DND-41 (cell line): Measurements from ENCODE around the gene PRAMEF1.

ENCODE experiments used
- ATAC-seq: fragments of 200-7000 bp; cut with Tn5 transposase; 3 replicates; pipeline ENCODE4 v1.9.1; 2021; ENCODE audit warnings: low read depth; ENCODE audit not compliant: insufficient read depth
- DNase-seq: peaks from one replicate; pipeline ENCODE4 v3.0.0-alpha.2; 2020
- H2AFZ ChIP-seq: 2 replicates; pipeline ENCODE4 v1.6.0; 2012; ENCODE audit warnings: low read depth, low read length
- H3K27ac ChIP-seq: 2 replicates; pipeline ENCODE4 v1.5.1; 2012; ENCODE audit warnings: low read length, inconsistent platforms
- H3K27me3 ChIP-seq: fragments of 200-600 bp; sonication (generic); 2 replicates; pipeline ENCODE4 v1.6.0; 2012; ENCODE audit warnings: low read length, mild to moderate bottlenecking, inconsistent platforms; ENCODE audit not compliant: insufficient read depth, poor library complexity
- H3K36me3 ChIP-seq: 2 replicates; pipeline ENCODE4 v1.5.1; 2012; ENCODE audit warnings: low read length, inconsistent platforms; ENCODE audit not compliant: insufficient read depth
- H3K4me1 ChIP-seq: 2 replicates; pipeline ENCODE4 v1.5.1; 2012; ENCODE audit warnings: mild to moderate bottlenecking, low read length; ENCODE audit not compliant: insufficient read depth
- H3K4me2 ChIP-seq: 2 replicates; pipeline ENCODE4 v1.6.0; 2012; ENCODE audit warnings: mild to moderate bottlenecking, moderate library complexity, low read length, inconsistent platforms; ENCODE audit not compliant: insufficient read depth
- H3K4me3 ChIP-seq, 2 experiments: fragments of 200-600 bp in 1 of 2; shearing (Covaris generic) in 1 of 2; 2 replicates each; pipeline ENCODE4 v1.5.1; 2012 to 2016; ENCODE audit warnings: inconsistent platforms in 2 of 2, low read length in 2 of 2, mild to moderate bottlenecking in 2 of 2, low read depth in 1 of 2, moderate library complexity in 1 of 2
- H3K79me2 ChIP-seq: 2 replicates; pipeline ENCODE4 v1.6.0; 2012; ENCODE audit warnings: low read length, inconsistent platforms; ENCODE audit not compliant: insufficient read depth
- H3K9ac ChIP-seq: 2 replicates; pipeline ENCODE4 v1.6.0; 2012; ENCODE audit warnings: low read depth, mild to moderate bottlenecking, inconsistent platforms, low read length, moderate library complexity
- H3K9me3 ChIP-seq: 2 replicates; pipeline ENCODE4 v1.5.1; 2012; ENCODE audit warnings: low read length, moderate library complexity, mild to moderate bottlenecking, inconsistent platforms; ENCODE audit not compliant: insufficient read depth, severe bottlenecking
- H4K20me1 ChIP-seq: 2 replicates; pipeline ENCODE4 v1.6.0; 2012; ENCODE audit warnings: low read length; ENCODE audit not compliant: insufficient read depth
- CTCF ChIP-seq: IDR thresholded peaks from 2 replicates; pipeline ENCODE4 v1.5.1; 2012; ENCODE audit warnings: borderline replicate concordance, low read length, moderate library complexity, mild to moderate bottlenecking; ENCODE audit not compliant: poor library complexity, severe bottlenecking; ENCODE audit errors: extremely low read depth
- EZH2 ChIP-seq: IDR thresholded peaks from 3 replicates; pipeline ENCODE4 v1.6.1; 2012; ENCODE audit warnings: borderline replicate concordance, low read depth, mild to moderate bottlenecking, moderate library complexity, low read length, inconsistent platforms; ENCODE audit not compliant: severe bottlenecking

Gene PRAMEF1

GRCh38 chr1:12772520-12772919 is 18.7 kb upstream of the PRAMEF1 start:
- no peak overlapping the region for H3K4me2 ChIP-seq
- no peak overlapping the region for H3K9ac ChIP-seq
- no peaks in the 10 kb centered on the region for H4K20me1 ChIP-seq
- H3K9me3 ChIP-seq, result no peaks in the 10 kb centered on the region
- H3K79me2 ChIP-seq, result no peaks in the 10 kb centered on the region
- H3K4me1 ChIP-seq, result no peaks in the 10 kb centered on the region
- H2AFZ ChIP-seq, result no peak overlapping the region
- H3K36me3 ChIP-seq, result no peaks in the 10 kb centered on the region
- TF ChIP-seq EZH2 (no peak), CTCF (no peak)
- ATAC-seq (no peak), DNase-seq (no peak)
- H3K4me3 ChIP-seq, result no peak overlapping the region
- H3K27me3 ChIP-seq, result peaks cover 13% of the 10 kb centered on the region
- H3K27ac ChIP-seq, result no peak overlapping the region

GRCh38 chr1:12773438-12773837 is 17.8 kb upstream of the PRAMEF1 start, which contains the start of gene PRAMEF12:
PRAMEF12 (plus strand) TSS chr1:12773738; CDS start chr1:12774868, 1,130 bp downstream.
- Histone ChIP-seq H2AFZ (no peak within 1 kb of the TSS), H4K20me1 (no peaks in the 10 kb centered on the region), H3K4me2 (no peak within 1 kb of the TSS), H3K27me3 (peaks cover 13% of the 10 kb centered on the region), H3K79me2 (no peaks in the 10 kb centered on the region), H3K9me3 (no peaks in the 10 kb centered on the region), H3K27ac (no peak within 1 kb of the TSS), H3K4me1 (no peaks in the 10 kb centered on the region), H3K36me3 (no peaks in the 10 kb centered on the region), H3K9ac (no peak within 1 kb of the TSS), H3K4me3 (no peak within 1 kb of the TSS)
- no peak for ATAC-seq
- no peak for TF ChIP-seq EZH2
- TF ChIP-seq CTCF, result no peak
- DNase-seq, result no peak

GRCh38 chr1:12774801-12775345 is 16.3 kb upstream of the PRAMEF1 start:
- H3K9ac ChIP-seq, result no peak overlapping the region
- peaks cover 10% of the 10 kb centered on the region for H3K27me3 ChIP-seq
- H3K9me3 ChIP-seq, result no peaks in the 10 kb centered on the region
- no peaks in the 10 kb centered on the region for H4K20me1 ChIP-seq
- no peak for DNase-seq
- H2AFZ ChIP-seq, result no peak overlapping the region
- H3K4me2 ChIP-seq, result no peak overlapping the region
- TF ChIP-seq CTCF, result no peak
- TF ChIP-seq EZH2, result no peak
- no peaks in the 10 kb centered on the region for H3K4me1 ChIP-seq
- H3K27ac ChIP-seq, result no peak overlapping the region
- no peak overlapping the region for H3K4me3 ChIP-seq
- no peaks in the 10 kb centered on the region for H3K36me3 ChIP-seq
- ATAC-seq, result no peak
- no peaks in the 10 kb centered on the region for H3K79me2 ChIP-seq
